NCI-H1694 (cell line): ENCODE measurements around the gene AKAP13.
"Not testable (repeated sequence)": the region's sequence is repeated elsewhere in the genome, so short reads cannot be mapped to it uniquely, and the experiment has no call there.

Source experiments
- DNase-seq: peaks from one replicate; lab custom pipeline; 2025; lab: John Stamatoyannopoulos, UW

The AKAP13 gene

DNA sequence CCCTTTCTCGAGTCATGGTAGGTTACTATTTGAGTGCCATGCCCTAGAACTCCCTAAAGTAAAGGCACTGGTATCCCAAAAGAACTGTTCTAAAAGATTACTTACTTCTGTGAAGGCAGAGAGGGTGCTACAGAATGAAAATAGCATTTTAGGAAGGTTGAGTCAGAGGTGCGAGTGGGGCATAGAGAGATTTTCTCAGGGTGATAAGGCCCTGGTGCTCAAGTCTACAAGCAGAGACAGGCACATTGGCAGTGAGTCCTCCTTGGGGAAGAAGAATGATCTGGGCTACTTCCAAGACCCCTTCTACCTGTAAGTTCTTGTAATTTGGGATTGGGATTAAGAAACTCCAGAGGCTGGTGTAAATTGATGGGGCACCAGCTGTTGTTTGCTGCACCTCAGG lies 96.7 kb downstream of the AKAP13 start:
- DNase-seq = no peak

- no peak for DNase-seq
Observed at GRCh38 chr15:85477730-85478129, 97.3 kb downstream of the AKAP13 start.

GRCh38 chr15:85479071-85479647 lies 98.8 kb downstream of the AKAP13 start:
- DNase-seq = no peak

- DNase-seq = no peak
Observed at GRCh38 chr15:85480923-85481322, 100.5 kb downstream of the AKAP13 start.

DNA sequence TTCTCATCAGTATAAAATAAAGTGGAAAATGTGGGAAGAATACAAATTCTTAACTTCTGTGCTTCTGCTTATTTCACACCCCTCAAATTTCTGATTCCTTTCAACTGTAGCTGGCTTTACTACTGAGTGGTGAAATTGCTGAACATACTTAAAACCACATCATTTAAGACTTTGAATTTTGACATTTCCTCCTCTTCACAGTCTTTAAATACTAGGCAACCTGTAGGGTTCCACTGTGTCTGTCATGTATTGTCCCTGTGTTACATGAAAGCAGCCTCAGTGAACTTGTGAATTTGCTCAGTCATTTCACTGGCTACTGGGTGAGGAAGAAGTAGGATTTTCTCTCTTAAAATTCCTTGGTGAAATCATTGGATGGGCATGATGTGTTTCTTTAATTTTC lies 101.1 kb downstream of the AKAP13 start:
- DNase-seq = not testable (repeated sequence)

DNA sequence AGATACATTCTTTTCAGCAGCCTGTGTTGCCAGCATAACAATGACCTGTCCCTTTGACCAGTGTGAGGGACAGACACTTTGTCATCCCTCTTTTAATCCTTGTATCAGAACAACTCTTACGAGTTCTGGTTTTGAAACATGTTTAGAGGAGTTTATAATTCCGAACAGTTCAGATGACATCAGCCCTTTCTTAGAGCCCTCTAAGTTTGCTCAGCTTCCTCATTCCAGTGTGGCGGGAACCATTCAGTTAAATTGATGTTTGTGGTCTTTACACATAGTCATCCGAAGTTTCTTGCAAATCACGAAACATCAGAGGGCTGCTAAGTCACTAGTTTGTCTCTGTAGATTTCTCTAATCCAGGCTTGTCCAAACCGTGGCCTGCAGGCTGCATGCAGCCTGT lies 102.5 kb downstream of the AKAP13 start:
- no peak for DNase-seq

DNA sequence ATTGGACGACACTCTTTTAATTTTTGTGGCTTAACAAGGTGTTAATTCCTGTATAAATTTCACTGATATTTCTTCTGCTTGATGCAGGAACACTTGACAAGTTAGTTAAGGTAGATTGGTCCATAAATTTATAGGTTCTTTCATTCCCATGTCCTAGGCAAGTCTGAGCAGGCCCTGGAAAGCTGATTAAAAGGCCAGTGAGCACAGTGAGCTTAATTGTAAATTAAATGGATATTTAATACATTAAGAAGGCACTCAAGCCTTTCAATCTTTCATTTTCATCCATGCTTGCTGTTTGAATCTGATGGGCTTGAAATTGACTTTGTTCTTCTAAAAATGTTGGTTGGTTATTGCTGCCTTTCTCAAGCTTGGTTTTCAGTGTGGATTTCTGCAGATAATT lies 103.6 kb downstream of the AKAP13 start:
- not testable (repeated sequence) for DNase-seq

GRCh38 chr15:85484923-85485322 lies 104.5 kb downstream of the AKAP13 start:
- not testable (repeated sequence) for DNase-seq

DNA sequence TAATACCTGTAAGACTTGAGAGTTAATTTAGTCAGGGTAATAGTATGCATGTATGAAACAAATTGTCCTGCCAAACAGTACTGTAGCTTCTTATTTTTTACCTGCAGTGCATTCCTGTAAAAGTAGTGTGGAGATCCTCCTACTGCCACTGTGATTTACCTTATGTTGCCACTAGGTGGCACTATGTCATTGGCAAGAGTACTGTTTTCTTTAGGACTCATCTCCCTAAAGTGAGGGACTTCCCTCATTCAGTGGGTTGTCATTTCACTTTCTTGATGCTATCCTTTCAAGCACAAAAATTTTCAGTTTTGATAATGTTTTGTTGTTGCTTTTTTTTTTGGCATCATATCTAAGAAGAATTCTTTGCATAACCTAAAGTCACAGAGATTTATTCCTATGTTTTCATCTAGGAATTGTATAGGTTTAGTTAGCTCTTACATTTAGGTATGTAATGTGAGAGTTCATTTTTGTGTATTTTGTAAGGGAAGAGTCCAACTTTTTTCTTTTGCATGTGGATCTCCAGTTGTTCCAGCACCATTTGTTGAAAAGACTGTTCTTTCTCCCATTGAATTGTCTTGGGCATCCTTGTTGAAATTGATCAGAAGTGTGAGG lies 105.7 kb downstream of the AKAP13 start:
- DNase-seq = peak; percentile 74

GRCh38 chr15:85487796-85488195 lies 107.4 kb downstream of the AKAP13 start:
- not testable (repeated sequence) for DNase-seq

GRCh38 chr15:85488997-85489396 lies 108.6 kb downstream of the AKAP13 start:
- no peak for DNase-seq

GRCh38 chr15:85489773-85490493 lies 109.5 kb downstream of the AKAP13 start:
- DNase-seq = no peak

DNA sequence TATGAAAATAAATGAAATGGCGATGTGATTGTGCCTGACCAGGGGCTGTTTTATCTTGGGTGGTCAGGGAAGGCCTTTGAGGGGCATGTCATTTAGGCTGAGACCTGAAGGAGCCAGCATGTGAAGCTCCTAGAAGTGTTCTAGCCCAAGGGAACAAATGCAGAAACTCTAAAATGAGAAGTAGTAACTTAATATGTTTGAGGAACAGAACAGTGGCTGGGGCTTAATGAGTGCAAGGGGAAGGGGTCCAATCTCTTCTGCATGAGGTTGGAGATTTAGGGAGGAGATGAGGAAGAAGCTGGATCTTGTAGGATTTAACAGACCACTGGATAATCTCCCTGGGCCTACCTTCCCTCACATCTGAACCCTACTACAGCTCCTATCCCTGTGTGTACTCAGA lies 110.5 kb downstream of the AKAP13 start:
- no peak for DNase-seq

DNA sequence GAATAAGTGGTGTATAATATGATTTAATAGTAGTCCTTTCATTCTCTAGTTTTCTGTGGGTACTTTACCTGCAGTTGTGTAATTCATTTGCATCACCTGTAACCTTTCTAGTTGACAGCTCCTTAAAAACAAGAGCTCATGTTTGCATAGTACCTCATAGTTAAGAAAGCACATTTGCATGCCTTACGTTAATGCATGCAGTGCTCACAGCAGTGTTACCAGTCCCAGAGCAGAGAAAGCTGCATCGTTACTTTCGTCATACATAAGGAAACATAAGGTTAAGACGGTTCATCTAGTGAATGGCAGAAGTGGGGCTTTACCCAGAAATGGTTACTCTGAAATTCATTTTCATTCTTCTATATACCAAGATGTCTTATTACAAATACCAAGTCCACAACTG lies 111.3 kb downstream of the AKAP13 start:
- no peak for DNase-seq

DNA sequence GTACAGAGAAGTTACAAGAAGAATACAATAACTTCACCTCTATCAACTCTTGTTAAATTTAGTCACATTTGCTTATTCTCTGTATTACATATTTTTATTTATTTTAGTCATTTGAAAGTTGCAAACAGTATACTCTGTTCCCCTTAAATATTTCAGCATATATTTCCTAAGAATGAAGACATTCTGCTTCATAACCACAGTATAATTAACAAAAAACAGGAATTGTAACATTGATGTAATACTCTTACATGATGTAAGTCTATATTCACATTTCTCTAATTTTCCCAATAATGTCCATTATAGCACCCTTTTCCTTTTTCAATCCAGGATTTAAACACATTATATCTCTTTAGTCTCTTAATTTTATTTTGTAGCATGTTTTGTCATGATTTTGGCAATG lies 112.0 kb downstream of the AKAP13 start:
- DNase-seq = no peak

- no peak for DNase-seq
Observed at GRCh38 chr15:85493260-85493659, 112.9 kb downstream of the AKAP13 start.

GRCh38 chr15:85494048-85494777 lies 113.8 kb downstream of the AKAP13 start:
- DNase-seq = no peak

- no peak for DNase-seq
Observed at GRCh38 chr15:85495096-85495495, 114.7 kb downstream of the AKAP13 start.

DNA sequence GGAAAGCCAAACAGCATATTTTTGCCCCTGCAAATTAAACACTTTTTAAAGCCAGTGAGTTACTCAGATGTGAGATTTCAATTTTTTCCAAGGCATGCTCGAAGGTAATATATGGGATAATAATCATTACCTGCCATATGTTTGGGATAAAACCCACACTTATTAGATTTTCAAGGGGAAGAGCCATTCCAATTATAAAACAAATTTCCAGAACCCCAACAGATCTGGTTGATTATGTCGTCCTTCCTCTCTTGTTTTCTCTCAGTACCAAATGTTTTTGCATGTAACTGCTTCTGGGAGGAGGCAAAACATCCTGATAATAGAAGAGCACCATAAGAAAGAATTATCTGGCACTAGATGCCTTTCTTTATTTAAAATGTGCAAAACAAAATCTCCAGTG lies 115.1 kb downstream of the AKAP13 start:
- no peak for DNase-seq

DNA sequence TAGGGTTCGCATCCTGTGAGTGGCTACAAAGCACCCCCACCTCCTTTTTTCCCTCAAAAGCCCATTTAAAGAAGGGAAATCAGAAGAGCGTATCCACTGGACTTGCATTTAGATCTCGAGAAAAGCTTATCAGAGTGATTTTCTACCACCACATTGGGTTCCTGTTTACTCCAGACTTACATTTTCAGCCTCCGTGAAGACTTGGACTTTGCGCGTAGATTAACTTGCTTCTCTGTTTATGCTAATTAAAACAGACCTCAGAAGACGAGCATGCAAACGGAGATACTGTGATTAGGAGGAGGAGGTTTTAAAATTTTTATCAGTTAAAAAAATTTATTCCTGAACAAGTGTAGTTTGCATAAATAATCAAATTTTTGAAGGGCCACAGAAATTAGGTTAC lies 115.7 kb downstream of the AKAP13 start:
- no peak for DNase-seq

- DNase-seq = no peak
Observed at GRCh38 chr15:85496551-85497171, 116.3 kb downstream of the AKAP13 start.

- DNase-seq = no peak
Observed at GRCh38 chr15:85497172-85497569, 116.8 kb downstream of the AKAP13 start.
